Fibroblast of villous mesenchyme (primary cell): ENCODE results near the gene ABCA12. TPM values are rescaled to one million over a fixed set of nuclear protein-coding genes. Genes with fewer than 3 reads are reported as not detected.

Source experiments
- DNase-seq: peaks from one replicate; pipeline ENCODE4 v3.0.0-alpha.2; 2010; ENCODE audit warnings: low read depth
- H3K4me3 ChIP-seq: 2 replicates; pipeline ENCODE4 v1.5.1; 2011; ENCODE audit warnings: low read depth, mild to moderate bottlenecking, low read length
- total RNA-seq: library from RNA; depleted of rRNA; stranded (reverse); fragments of >200 nt; gene quantifications from 2 replicates; pipeline ENCODE4 v1.2.3, GENCODE V29; 2012
- TF ChIP-seq, protein P1 (sequence below): IDR thresholded peaks from 2 replicates; pipeline ENCODE4 v1.5.1; 2012; ENCODE audit warnings: low read depth, mild to moderate bottlenecking, low read length; ENCODE audit not compliant: insufficient read depth

ABCA12 gene
- total RNA-seq, 1 donor = under 0.01 TPM

GRCh38 chr2:215104226-215104625 lies 34.2 kb downstream of the ABCA12 start:
- DNase-seq = no peak
- H3K4me3 ChIP-seq = no peak overlapping the region
- TF ChIP-seq, protein P1, sequence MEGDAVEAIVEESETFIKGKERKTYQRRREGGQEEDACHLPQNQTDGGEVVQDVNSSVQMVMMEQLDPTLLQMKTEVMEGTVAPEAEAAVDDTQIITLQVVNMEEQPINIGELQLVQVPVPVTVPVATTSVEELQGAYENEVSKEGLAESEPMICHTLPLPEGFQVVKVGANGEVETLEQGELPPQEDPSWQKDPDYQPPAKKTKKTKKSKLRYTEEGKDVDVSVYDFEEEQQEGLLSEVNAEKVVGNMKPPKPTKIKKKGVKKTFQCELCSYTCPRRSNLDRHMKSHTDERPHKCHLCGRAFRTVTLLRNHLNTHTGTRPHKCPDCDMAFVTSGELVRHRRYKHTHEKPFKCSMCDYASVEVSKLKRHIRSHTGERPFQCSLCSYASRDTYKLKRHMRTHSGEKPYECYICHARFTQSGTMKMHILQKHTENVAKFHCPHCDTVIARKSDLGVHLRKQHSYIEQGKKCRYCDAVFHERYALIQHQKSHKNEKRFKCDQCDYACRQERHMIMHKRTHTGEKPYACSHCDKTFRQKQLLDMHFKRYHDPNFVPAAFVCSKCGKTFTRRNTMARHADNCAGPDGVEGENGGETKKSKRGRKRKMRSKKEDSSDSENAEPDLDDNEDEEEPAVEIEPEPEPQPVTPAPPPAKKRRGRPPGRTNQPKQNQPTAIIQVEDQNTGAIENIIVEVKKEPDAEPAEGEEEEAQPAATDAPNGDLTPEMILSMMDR = no peak

DNA sequence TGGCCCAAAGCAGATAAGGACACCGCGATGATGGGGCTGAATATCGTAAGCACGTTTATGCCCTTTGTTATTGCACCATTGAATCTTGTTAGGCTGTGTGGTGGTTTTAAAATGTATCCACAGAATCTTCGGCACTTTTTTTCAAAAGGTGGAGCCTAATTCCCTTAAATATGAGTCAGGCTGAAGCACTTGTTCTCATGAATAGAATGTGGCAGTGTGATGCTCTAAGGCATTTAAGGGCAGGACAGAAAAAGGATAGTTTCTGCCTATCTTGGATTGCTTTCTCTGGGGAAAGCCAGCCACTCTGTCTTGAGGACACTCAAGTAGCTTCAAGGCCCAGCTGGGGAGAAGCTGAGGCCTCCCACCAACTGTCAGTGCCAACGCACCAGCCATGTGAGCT lies 39.6 kb downstream of the ABCA12 start:
- DNase-seq = no peak
- no peak overlapping the region for H3K4me3 ChIP-seq
- TF ChIP-seq, protein P1 = no peak

- H3K4me3 ChIP-seq = no peak overlapping the region
- TF ChIP-seq, protein P1 = no peak
- no peak for DNase-seq
Measured at GRCh38 chr2:215084080-215084479, 54.3 kb downstream of the ABCA12 start.

GRCh38 chr2:215083146-215083545 lies 55.3 kb downstream of the ABCA12 start:
- no peak for DNase-seq
- TF ChIP-seq, protein P1 = no peak
- no peak overlapping the region for H3K4me3 ChIP-seq

GRCh38 chr2:215082446-215082845 lies 56.0 kb downstream of the ABCA12 start:
- no peak overlapping the region for H3K4me3 ChIP-seq
- TF ChIP-seq, protein P1 = no peak
- no peak for DNase-seq

- TF ChIP-seq, protein P1 = no peak
- DNase-seq = no peak
- H3K4me3 ChIP-seq = no peak overlapping the region
Measured at GRCh38 chr2:215080545-215080944, 57.9 kb downstream of the ABCA12 start.

GRCh38 chr2:215071676-215072075 lies 66.8 kb downstream of the ABCA12 start:
- no peak overlapping the region for H3K4me3 ChIP-seq
- TF ChIP-seq, protein P1 = no peak
- DNase-seq = no peak
